Neural cell (in vitro differentiated cells): ENCODE results near the gene PDCD1. TPM values are rescaled to one million over a fixed set of nuclear protein-coding genes. Genes with fewer than 3 reads are reported as not detected.

ENCODE experiments used
- H2AFZ ChIP-seq: fragments of 200-600, 300-800 bp; sonication (generic), shearing (Covaris generic); 2 replicates; pipeline ENCODE4 v1.6.0; 2014; ENCODE audit warnings: low read depth, mild to moderate bottlenecking, antibody characterized with exemption, low read length, moderate library complexity
- H3F3A ChIP-seq: fragments of 200-600 bp; shearing (Covaris generic); 2 replicates; pipeline ENCODE4 v1.6.1; 2016; ENCODE audit warnings: mild to moderate bottlenecking, moderate library complexity, mixed read lengths, antibody characterized with exemption, low read length; ENCODE audit not compliant: insufficient read depth, poor library complexity, severe bottlenecking
- H3K27ac ChIP-seq: fragments of 200-600, 300-800 bp; sonication (generic), shearing (Covaris generic); 2 replicates; pipeline ENCODE4 v1.5.1; 2014; ENCODE audit warnings: mild to moderate bottlenecking, low read length, moderate library complexity
- H3K27me3 ChIP-seq: fragments of 300-800, 200-600 bp; sonication (generic), shearing (Covaris generic); 2 replicates; pipeline ENCODE4 v1.6.0; 2014; ENCODE audit warnings: mild to moderate bottlenecking, low read depth, low read length, moderate library complexity; ENCODE audit not compliant: insufficient read depth
- H3K36me3 ChIP-seq: fragments of 300-800, 200-600 bp; sonication (generic), shearing (Covaris generic); 2 replicates; pipeline ENCODE4 v1.5.1; 2014; ENCODE audit warnings: mild to moderate bottlenecking, antibody characterized with exemption, low read length, moderate library complexity; ENCODE audit not compliant: insufficient read depth
- H3K4me2 ChIP-seq: fragments of 300-800, 200-600 bp; sonication (generic), shearing (Covaris generic); 2 replicates; pipeline ENCODE4 v1.6.0; 2014; ENCODE audit warnings: mild to moderate bottlenecking, low read length
- H3K4me3 ChIP-seq: fragments of 300-800, 200-600 bp; sonication (generic), shearing (Covaris generic); 2 replicates; pipeline ENCODE4 v1.5.1; 2014; ENCODE audit warnings: mild to moderate bottlenecking, low read length, moderate library complexity
- H3K79me2 ChIP-seq: fragments of 200-600 bp; shearing (Covaris generic); replicated peaks from 2 replicates; pipeline ENCODE4 v1.6.0; 2014; ENCODE audit warnings: mild to moderate bottlenecking, low read length, moderate library complexity; ENCODE audit not compliant: insufficient read depth
- H3K9ac ChIP-seq: fragments of 300-800, 200-600 bp; sonication (generic), shearing (Covaris generic); 2 replicates; pipeline ENCODE4 v1.6.1; 2016; ENCODE audit warnings: mild to moderate bottlenecking, low read length, mixed read lengths
- H3K9me2 ChIP-seq: fragments of 200-600 bp; shearing (Covaris generic); 2 replicates; pipeline ENCODE4 v1.6.1; 2016; ENCODE audit warnings: mild to moderate bottlenecking, low read length, mixed read lengths; ENCODE audit not compliant: insufficient read depth
- H3K9me3 ChIP-seq: fragments of 200-600, 300-800 bp; sonication (generic), shearing (Covaris generic); 2 replicates; pipeline ENCODE4 v1.6.1; 2016; ENCODE audit warnings: mild to moderate bottlenecking, mixed run types, low read length, moderate library complexity, mixed read lengths
- H4K20me1 ChIP-seq: fragments of 200-600 bp; shearing (Covaris generic); 2 replicates; pipeline ENCODE4 v1.6.1; 2016; ENCODE audit warnings: mild to moderate bottlenecking, mixed run types; ENCODE audit not compliant: insufficient read depth
- CTCF ChIP-seq: fragments of 450-650 bp; IDR thresholded peaks from 2 replicates; pipeline ENCODE4 v1.5.1; 2014; ENCODE audit warnings: antibody characterized with exemption, mild to moderate bottlenecking, moderate library complexity; ENCODE audit not compliant: poor library complexity, severe bottlenecking
- EP300 ChIP-seq: fragments of 450-650 bp; conservative IDR thresholded peaks from 2 replicates; pipeline ENCODE4 v1.6.1; 2014; ENCODE audit warnings: antibody characterized with exemption, mild to moderate bottlenecking, moderate library complexity; ENCODE audit not compliant: poor library complexity, severe bottlenecking
- EZH2 ChIP-seq: fragments of 200-600, 300-800 bp; shearing (Covaris generic), sonication (generic); IDR thresholded peaks from 2 replicates; pipeline ENCODE4 v1.6.1; 2014; ENCODE audit warnings: antibody characterized with exemption, low read length, borderline replicate concordance, mild to moderate bottlenecking; ENCODE audit not compliant: insufficient read depth, poor library complexity, severe bottlenecking
- MXI1 ChIP-seq: fragments of 450-650 bp; conservative IDR thresholded peaks from 2 replicates; pipeline ENCODE4 v1.6.1; 2014; ENCODE audit warnings: antibody characterized with exemption, mild to moderate bottlenecking; ENCODE audit not compliant: poor library complexity, severe bottlenecking
- POLR2AphosphoS5 ChIP-seq: IDR thresholded peaks from 2 replicates; pipeline ENCODE4 v1.6.1; 2012
- RAD21 ChIP-seq: fragments of 450-650 bp; conservative IDR thresholded peaks from 2 replicates; pipeline ENCODE4 v1.6.1; 2014; ENCODE audit warnings: antibody characterized with exemption, mild to moderate bottlenecking, moderate library complexity
- REST ChIP-seq: IDR thresholded peaks from 2 replicates; pipeline ENCODE4 v1.6.1; 2012; ENCODE audit warnings: borderline replicate concordance
- SMC3 ChIP-seq: fragments of 450-650 bp; conservative IDR thresholded peaks from 2 replicates; pipeline ENCODE4 v1.6.1; 2014; ENCODE audit warnings: antibody characterized with exemption, mild to moderate bottlenecking, moderate library complexity; ENCODE audit not compliant: poor library complexity
- TAF1 ChIP-seq: IDR thresholded peaks from 2 replicates; pipeline ENCODE4 v1.6.1; 2012; ENCODE audit warnings: low read depth
- polyA plus RNA-seq: library from polyadenylated mRNA; depleted of rRNA; stranded (reverse); fragments of >200 nt; gene quantifications from 2 replicates; pipeline ENCODE4 v1.2.3, GENCODE V29; 2014

Gene PDCD1
- polyA plus RNA-seq, 1 donor from 2014 or later: not detected

DNA sequence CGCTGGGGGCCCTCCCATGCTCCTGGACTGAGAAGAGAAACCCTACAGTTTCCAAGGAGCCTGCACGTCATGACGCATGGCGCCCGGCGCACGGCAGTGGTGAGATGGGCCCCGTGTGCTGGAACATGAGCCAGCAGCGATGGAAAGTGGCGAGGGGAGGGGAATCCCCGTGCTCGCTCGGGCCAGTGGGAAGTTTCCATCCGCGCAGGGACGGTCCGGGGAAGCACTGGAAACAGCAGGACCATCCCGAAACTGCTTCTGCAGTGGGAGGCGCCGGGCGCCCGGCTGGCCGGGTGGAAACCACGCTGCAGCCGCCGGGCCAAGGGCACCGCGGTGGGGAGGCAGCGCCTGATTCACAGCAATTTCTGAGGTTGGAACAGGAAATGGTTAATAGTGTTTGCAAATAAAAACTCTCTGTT is 4.9 kb upstream of the PDCD1 start:
- Histone ChIP-seq H3K4me3 (no peak overlapping the region), H3K79me2 (no peaks in the 10 kb centered on the region), H3F3A (no peaks in the 10 kb centered on the region), H4K20me1 (no peaks in the 10 kb centered on the region), H2AFZ (no peak overlapping the region), H3K27me3 (no peaks in the 10 kb centered on the region), H3K36me3 (no peaks in the 10 kb centered on the region), H3K27ac (no peak overlapping the region), H3K9me3 (no peaks in the 10 kb centered on the region), H3K4me2 (no peak overlapping the region), H3K9me2 (no peaks in the 10 kb centered on the region), H3K9ac (no peak overlapping the region)
- TF ChIP-seq TAF1 (no peak), POLR2AphosphoS5 (no peak), MXI1 (no peak), RAD21 (no peak), EP300 (no peak), REST (no peak), CTCF (no peak), SMC3 (no peak), EZH2 (no peak)

- H3K9me2 ChIP-seq: no peaks in the 10 kb centered on the region
- no peaks in the 10 kb centered on the region for H4K20me1 ChIP-seq
- H3K9me3 ChIP-seq: no peaks in the 10 kb centered on the region
- no peak overlapping the region for H3K4me2 ChIP-seq
- no peaks in the 10 kb centered on the region for H3K36me3 ChIP-seq
- H2AFZ ChIP-seq: no peak overlapping the region
- no peak overlapping the region for H3K9ac ChIP-seq
- H3K79me2 ChIP-seq: no peaks in the 10 kb centered on the region
- TF ChIP-seq CTCF (no peak), EZH2 (no peak), TAF1 (no peak), POLR2AphosphoS5 (no peak), EP300 (no peak), MXI1 (no peak), SMC3 (no peak), REST (no peak), RAD21 (no peak)
- no peak overlapping the region for H3K27ac ChIP-seq
- no peaks in the 10 kb centered on the region for H3K27me3 ChIP-seq
- no peak overlapping the region for H3K4me3 ChIP-seq
- H3F3A ChIP-seq: no peaks in the 10 kb centered on the region
These were observed 4.3 kb upstream of the PDCD1 start for GRCh38 chr2:241862775-241863535.
